IMR-90 (cell line): ENCODE data around the gene SNX25. TPM values are rescaled to one million over a fixed set of nuclear protein-coding genes. Genes with fewer than 3 reads are reported as not detected.

Experiments used
- ATAC-seq: fragments of 200-7000 bp; cut with Tn5 transposase; 2 replicates; pipeline ENCODE4 v1.9.1; 2020; ENCODE audit warnings: low read depth, mild to moderate bottlenecking, moderate library complexity
- BruUV-seq: library from RNA; stranded (reverse); fragments of 400-500 nt; replicated peaks from 2 replicates; lab custom pipeline; 2021; lab: Mats Ljungman, UMichigan
- CTCF ChIA-PET: fragments of 300-600 bp; formaldehyde crosslinking; extraction: SDS; loops from one replicate; lab custom pipeline; 2021; ENCODE audit warnings: antibody characterized with exemption; lab: Yijun Ruan, JAX
- POLR2A ChIA-PET: fragments of 300-600 bp; sonication (Branson Sonifier 250); formaldehyde crosslinking; loops from one replicate; lab custom pipeline; 2022; ENCODE audit warnings: antibody characterized with exemption; ENCODE audit not compliant: unreplicated experiment; lab: Charles Lee
- DNase-seq: peaks from one replicate; pipeline ENCODE4 v3.0.0; 2013
- H2AFZ ChIP-seq: replicated peaks from 2 replicates; pipeline ENCODE3; 2013; ENCODE audit warnings: low read length, mild to moderate bottlenecking; ENCODE audit not compliant: poor library complexity
- H2AK5ac ChIP-seq: 2 replicates; pipeline ENCODE4 v1.6.1; 2013; ENCODE audit warnings: low read depth, low read length, inconsistent platforms
- H2AK9ac ChIP-seq: replicated peaks from 2 replicates; pipeline ENCODE3; 2013; ENCODE audit warnings: mild to moderate bottlenecking, low read depth, low read length, moderate library complexity; ENCODE audit not compliant: poor library complexity
- H2BK120ac ChIP-seq: 2 replicates; pipeline ENCODE4 v1.6.1; 2013; ENCODE audit warnings: low read depth, low read length, inconsistent platforms
- H2BK15ac ChIP-seq: 3 replicates; pipeline ENCODE4 v1.6.1; 2013; ENCODE audit warnings: low read depth, low read length, inconsistent platforms
- H2BK20ac ChIP-seq: 2 replicates; pipeline ENCODE4 v1.6.1; 2013; ENCODE audit warnings: low read depth, mild to moderate bottlenecking, inconsistent platforms, low read length, moderate library complexity
- H2BK5ac ChIP-seq: 2 replicates; pipeline ENCODE4 v1.6.1; 2013; ENCODE audit warnings: mild to moderate bottlenecking, low read depth, low read length, inconsistent platforms; ENCODE audit not compliant: poor library complexity, severe bottlenecking
- H3K14ac ChIP-seq: replicated peaks from 2 replicates; pipeline ENCODE4 v1.6.1; 2013; ENCODE audit warnings: low read depth, low read length, inconsistent platforms
- H3K18ac ChIP-seq: 2 replicates; pipeline ENCODE4 v1.6.1; 2013; ENCODE audit warnings: low read depth, low read length, control low read depth
- H3K23ac ChIP-seq: 2 replicates; pipeline ENCODE4 v1.6.1; 2013; ENCODE audit warnings: low read depth, low read length, inconsistent platforms
- H3K27ac ChIP-seq: 2 replicates; pipeline ENCODE4 v1.5.1; 2013; ENCODE audit warnings: mild to moderate bottlenecking, control low read depth, low read length; ENCODE audit not compliant: insufficient read depth
- H3K27me3 ChIP-seq: 2 replicates; pipeline ENCODE4 v1.6.1; 2013; ENCODE audit warnings: low read length; ENCODE audit not compliant: control insufficient read depth, insufficient read depth
- H3K36me3 ChIP-seq: 2 replicates; pipeline ENCODE4 v1.6.1; 2013; ENCODE audit warnings: low read length, mixed read lengths; ENCODE audit not compliant: control insufficient read depth, insufficient read depth
- H3K4ac ChIP-seq: 2 replicates; pipeline ENCODE4 v1.6.1; 2013; ENCODE audit warnings: low read depth, low read length, inconsistent platforms
- H3K4me1 ChIP-seq: 2 replicates; pipeline ENCODE4 v1.6.1; 2013; ENCODE audit warnings: low read length, mixed read lengths; ENCODE audit not compliant: control insufficient read depth, insufficient read depth
- H3K4me2 ChIP-seq: 2 replicates; pipeline ENCODE4 v1.6.1; 2013; ENCODE audit warnings: low read depth, mild to moderate bottlenecking, control low read depth, low read length, moderate library complexity
- H3K4me3 ChIP-seq: 2 replicates; pipeline ENCODE4 v1.5.1; 2013; ENCODE audit warnings: low read depth, mild to moderate bottlenecking, control low read depth, low read length, moderate library complexity; ENCODE audit not compliant: insufficient read depth
- H3K56ac ChIP-seq: 2 replicates; pipeline ENCODE4 v1.6.1; 2013; ENCODE audit warnings: low read length, inconsistent platforms; ENCODE audit not compliant: insufficient read depth; ENCODE audit errors: extremely low read depth
- H3K79me1 ChIP-seq, 2 experiments: 2 replicates each; pipeline ENCODE4 v1.6.1; 2013; ENCODE audit warnings: low read length in 2 of 2, inconsistent platforms in 1 of 2, low read depth in 1 of 2
- H3K9ac ChIP-seq: 2 replicates; pipeline ENCODE4 v1.6.1; 2013; ENCODE audit warnings: low read depth, low read length, control low read depth
- H3K9me1 ChIP-seq: 2 replicates; pipeline ENCODE4 v1.6.1; 2013; ENCODE audit warnings: low read length, inconsistent platforms; ENCODE audit not compliant: insufficient read depth
- H3K9me3 ChIP-seq: 2 replicates; pipeline ENCODE4 v1.6.1; 2013; ENCODE audit warnings: low read length; ENCODE audit not compliant: control insufficient read depth, insufficient read depth
- H4K20me1 ChIP-seq: 2 replicates; pipeline ENCODE4 v1.6.1; 2013; ENCODE audit warnings: low read length, inconsistent platforms; ENCODE audit not compliant: insufficient read depth
- H4K5ac ChIP-seq: 2 replicates; pipeline ENCODE4 v1.6.1; 2013; ENCODE audit warnings: mild to moderate bottlenecking, low read depth, low read length, control low read depth
- H4K8ac ChIP-seq, 2 experiments: 2 replicates each; pipeline ENCODE4 v1.6.1; 2013; ENCODE audit warnings: low read depth in 2 of 2, low read length in 2 of 2, control low read depth in 1 of 2, inconsistent platforms in 1 of 2
- H4K91ac ChIP-seq: 2 replicates; pipeline ENCODE4 v1.6.1; 2013; ENCODE audit warnings: low read depth, low read length, inconsistent platforms; ENCODE audit not compliant: insufficient read depth
- CEBPB ChIP-seq: IDR thresholded peaks from 2 replicates; pipeline ENCODE4 v1.6.1; 2012; ENCODE audit warnings: low read depth, low read length, improper control_type of control experiment
- FOS ChIP-seq: fragments of 150-350 bp; IDR thresholded peaks from 2 replicates; pipeline ENCODE4 v1.6.1; 2016; ENCODE audit warnings: low read depth, low read length
- WGBS, 2 experiments: methylation state at CpG; one replicate each; pipeline versions ENCODE4 v1.1.5 to v1.1.7; 2013; ENCODE audit warnings: missing lambda C conversion rate in 2 of 2; ENCODE audit not compliant: insufficient read length in 1 of 2; ENCODE audit errors: extremely low coverage in 2 of 2; 5-methylcytosine and 5-hydroxymethylcytosine counted together
- dilution Hi-C: fragments of 300-500 bp; cut with HindIII; formaldehyde crosslinking; loops from one replicate; pipeline ENCODE4 v1.14.3; 2018; ENCODE audit warnings: low sequenced_read_pairs; ENCODE audit not compliant: unreplicated experiment
- in situ Hi-C: fragments of 300-500 bp; cut with MboI; formaldehyde crosslinking; loops from 3 replicates; pipeline ENCODE4 v1.14.3; 2019; ENCODE audit warnings: low sequenced_read_pairs, inconsistent platforms, mixed read lengths
- intact Hi-C: fragments of 100-400 bp; cut with micrococcal nuclease; formaldehyde crosslinking; loops from 2 replicates; pipeline ENCODE4 v1.10.0; 2022
- polyA plus RNA-seq, 3 experiments: library from polyadenylated mRNA; depleted of rRNA; stranded (reverse); fragments of >200 nt; gene quantifications; 2 replicates each; pipeline ENCODE4 v1.2.3, GENCODE V29; 2012; ENCODE audit warnings: low replicate concordance in 1 of 3
- total RNA-seq: library from RNA; depleted of rRNA; stranded (reverse); fragments of >200 nt; gene quantifications from 2 replicates; pipeline ENCODE4 v1.2.3, GENCODE V29; 2012

SNX25 gene
- total and polyA plus RNA-seq, 2 of the 4 experiments (the other 2 are of a cell fraction), result 11.4 to 28.3 TPM

- H4K8ac ChIP-seq, result no peak overlapping the region
- no peak overlapping the region for H2BK120ac ChIP-seq
- H3K9me1 ChIP-seq, result peaks cover 7% of the 10 kb centered on the region; the same call in 1 of the 2 replicates
- H2BK20ac ChIP-seq, result no peak overlapping the region
- no peaks in the 10 kb centered on the region; the same call in 1 of the 2 replicates for H4K20me1 ChIP-seq
- H3K56ac ChIP-seq, result no peak overlapping the region
- no peak overlapping the region for H3K9ac ChIP-seq
- BruUV-seq, result no TSS peak
- no peak overlapping the region for H2AFZ ChIP-seq
- no peak overlapping the region for H4K5ac ChIP-seq
- dilution Hi-C loops (no loop called here), intact Hi-C loops (no loop called here), in situ Hi-C loops (no loop called here)
- H3K4me3 ChIP-seq, result no peak overlapping the region
- no peak overlapping the region for H3K4ac ChIP-seq
- H3K4me2 ChIP-seq, result no peak overlapping the region
- no peak for DNase-seq
- H3K79me1 ChIP-seq, result 0 out of 4 replicates have a peak, but pooled peaks cover 0 to 3% of the 10 kb centered on the region in 2 experiments
- no peak overlapping the region for H2AK5ac ChIP-seq
- H3K4me1 ChIP-seq, result peaks cover 7% of the 10 kb centered on the region
- H3K27ac ChIP-seq, result no peak overlapping the region
- ChIA-PET POLR2A (no interaction called here), CTCF (interaction anchor here (0.6 to 1.0 kb wide), 2 partner anchors 17 to 102 kb away, joined by 3 read pairs; no protein-coding TSS in a partner anchor)
- H3K14ac ChIP-seq, result no peak overlapping the region
- H2BK15ac ChIP-seq, result no peak overlapping the region
- H3K23ac ChIP-seq, result no peak overlapping the region
- H3K36me3 ChIP-seq, result peaks cover 4% of the 10 kb centered on the region
- H3K9me3 ChIP-seq, result no peaks in the 10 kb centered on the region
- TF ChIP-seq CEBPB (0 out of 2 replicates have a peak, but pooled peaks have one; percentile 19), FOS (no peak)
- H2BK5ac ChIP-seq, result no peak overlapping the region
- no peak overlapping the region for H4K91ac ChIP-seq
- WGBS, 2 experiments, result no CpG with 5 or more reads among the region's 6 CpGs
- no peak overlapping the region for H3K18ac ChIP-seq
- ATAC-seq, result 0 out of 2 replicates have a peak, but pooled peaks have one; percentile 15
- no peak overlapping the region for H2AK9ac ChIP-seq
- no peaks in the 10 kb centered on the region for H3K27me3 ChIP-seq
Measured at GRCh38 chr4:185285632-185286393, 76.4 kb downstream of the SNX25 start.
